Putamen (tissue), 1 donor: ENCODE measurements around the gene ZFHX2.
"Not testable (repeated sequence)": the region's sequence is repeated elsewhere in the genome, so short reads cannot be mapped to it uniquely, and the experiment has no call there.

Source experiments
- DNase-seq: peaks from one replicate; pipeline ENCODE4 v3.0.0-alpha.2; 2016; ENCODE audit warnings: low spot score

Gene ZFHX2

DNA sequence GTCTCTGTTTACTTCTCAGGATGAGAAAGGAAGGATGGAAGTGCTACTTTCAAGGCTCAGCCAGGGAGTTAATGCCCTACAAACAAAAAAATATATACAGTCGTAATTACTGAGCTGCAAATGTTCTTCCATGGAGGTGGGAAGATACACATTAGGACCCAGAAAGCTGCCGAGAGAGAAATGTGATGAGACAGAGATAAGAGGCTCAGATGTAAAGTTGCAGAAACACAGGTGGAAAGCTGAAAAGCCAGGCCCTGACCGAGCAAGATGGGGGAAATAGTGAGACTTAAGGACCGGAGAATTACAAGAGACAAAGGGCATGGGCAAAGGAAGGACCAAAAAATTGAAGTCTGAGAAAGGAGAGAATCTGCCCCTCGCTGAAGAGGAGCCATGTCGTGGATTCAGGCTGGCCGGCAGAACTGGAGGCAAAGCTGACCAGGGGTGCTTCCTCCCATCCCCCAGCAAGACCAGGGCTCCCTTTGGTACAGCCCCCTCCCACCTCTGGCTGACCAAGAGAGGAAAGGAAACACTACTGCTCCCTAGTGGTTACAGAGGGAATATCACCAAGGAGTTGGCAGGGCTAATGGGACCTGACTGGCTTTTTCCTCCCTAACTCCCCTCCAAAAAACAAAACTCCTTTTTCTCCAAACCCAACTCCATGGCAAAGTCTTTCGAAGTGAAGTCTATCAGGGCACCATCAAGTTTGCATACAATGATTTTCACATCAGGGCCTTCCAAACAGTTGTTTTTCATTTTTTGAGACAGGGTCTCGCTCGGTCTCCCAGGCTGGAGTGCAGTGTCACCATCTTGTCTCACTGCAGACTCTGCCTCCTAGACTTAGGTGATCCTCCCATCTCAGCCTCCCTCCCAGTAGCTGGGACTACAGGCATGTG, 12.1 kb downstream of the ZFHX2 start:
- DNase-seq = peak; percentile 61

DNA sequence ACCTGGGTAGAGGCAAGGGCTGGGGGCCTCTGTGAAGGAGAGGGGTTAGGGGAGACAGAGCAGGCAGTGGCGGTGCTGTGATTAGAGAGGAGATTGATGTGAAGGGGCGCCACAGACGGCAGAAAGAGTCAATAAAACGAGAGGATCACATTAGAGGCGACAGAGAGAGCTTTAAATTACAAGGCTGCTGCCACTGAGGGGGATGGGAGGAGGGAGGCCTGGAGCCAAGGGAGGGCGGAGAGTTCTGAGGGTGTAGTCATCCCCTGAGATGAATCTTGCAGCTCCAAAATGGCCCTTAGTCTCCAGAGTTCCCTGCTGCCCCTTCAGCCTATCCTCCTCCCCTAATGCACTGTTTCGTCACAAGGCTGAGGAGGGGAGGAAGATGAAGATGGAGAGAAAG, 12.8 kb downstream of the ZFHX2 start:
- no peak for DNase-seq

DNA sequence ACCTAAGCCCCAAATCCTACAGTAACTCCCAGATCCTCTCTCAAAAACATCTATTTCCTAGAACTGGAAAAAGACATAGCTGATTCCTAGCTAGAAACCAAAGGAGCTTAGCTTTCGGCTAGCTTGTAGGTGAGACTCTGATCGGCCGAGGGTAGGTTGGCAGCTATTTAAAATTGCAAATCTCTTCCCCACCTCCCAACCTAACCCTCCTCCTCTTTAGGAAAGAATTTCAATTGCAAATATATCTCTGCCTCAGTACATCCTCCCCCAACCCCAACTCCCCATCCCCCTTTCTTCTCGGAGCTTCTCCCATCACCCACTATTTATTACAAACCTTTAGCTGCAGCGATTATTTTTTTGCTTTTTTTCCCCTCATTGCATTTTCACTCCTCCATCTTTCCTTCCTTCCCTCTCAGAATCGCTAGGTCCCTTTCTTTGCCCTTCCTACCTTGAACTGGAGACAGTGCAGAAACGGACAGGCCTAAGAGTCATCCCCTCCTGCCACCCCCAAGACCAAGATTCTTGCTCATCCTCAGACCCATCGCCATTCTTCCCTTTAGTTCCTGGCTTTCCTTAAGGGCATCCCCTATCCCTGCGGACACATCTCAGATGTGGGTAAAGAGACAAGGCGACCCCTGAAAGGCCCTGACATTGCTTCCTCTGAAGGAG, 13.4 kb downstream of the ZFHX2 start:
- no peak for DNase-seq

DNA sequence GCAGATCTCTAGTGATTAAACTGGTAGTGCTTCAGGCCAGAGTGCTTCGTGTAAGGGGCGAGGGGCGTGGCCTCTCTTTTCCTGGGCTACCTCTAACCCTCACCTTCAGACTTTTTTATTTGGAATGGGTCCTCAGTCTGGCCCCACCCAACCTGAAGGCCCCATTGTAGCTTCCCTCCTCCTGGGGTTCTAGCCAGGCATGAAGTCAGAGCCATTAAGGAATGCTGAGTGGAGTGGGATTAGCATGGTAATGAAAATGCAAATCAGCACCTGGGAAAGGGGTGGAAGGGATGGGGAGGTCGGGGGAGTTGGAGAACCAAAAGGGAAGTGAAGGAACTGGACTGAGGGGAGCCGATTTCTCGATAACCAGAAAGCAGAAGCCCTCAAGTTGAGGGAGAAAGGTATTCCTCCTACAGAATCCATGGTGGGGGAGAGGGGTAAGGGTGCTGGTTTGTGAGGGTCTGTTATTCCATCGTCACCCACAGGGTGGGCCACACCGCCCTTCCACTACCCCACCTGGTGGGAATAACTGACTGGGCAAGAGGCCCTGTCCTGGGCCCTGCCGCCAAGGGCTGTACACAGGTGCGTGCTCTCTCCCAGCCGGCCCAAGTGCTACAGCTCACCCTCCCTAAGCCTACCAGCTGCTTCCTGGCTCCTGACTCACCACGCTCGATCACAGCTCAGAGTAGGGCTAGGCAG, 14.1 kb downstream of the ZFHX2 start:
- no peak for DNase-seq

- DNase-seq = not testable (repeated sequence)
Observed at GRCh38 chr14:23536906-23537305, 14.7 kb downstream of the ZFHX2 start.

DNA sequence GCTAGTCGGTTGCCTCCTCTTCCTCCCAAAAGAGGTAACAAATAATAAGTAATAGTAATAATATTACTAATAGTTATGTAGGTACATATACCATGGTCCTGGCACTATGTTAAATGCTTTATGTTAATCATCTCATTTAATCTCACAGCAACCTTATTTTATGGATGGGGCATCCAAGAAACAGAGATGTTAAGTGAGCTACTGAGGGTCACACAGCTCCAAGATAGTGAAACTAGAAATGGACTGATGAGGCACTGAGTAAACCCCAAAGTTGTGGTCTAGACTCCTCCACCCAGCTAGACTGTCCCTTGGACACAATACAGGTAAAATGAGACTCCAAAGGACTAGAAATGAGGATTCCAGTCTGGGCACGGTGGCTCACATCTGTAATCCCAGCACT, 15.1 kb downstream of the ZFHX2 start:
- DNase-seq = no peak

DNA sequence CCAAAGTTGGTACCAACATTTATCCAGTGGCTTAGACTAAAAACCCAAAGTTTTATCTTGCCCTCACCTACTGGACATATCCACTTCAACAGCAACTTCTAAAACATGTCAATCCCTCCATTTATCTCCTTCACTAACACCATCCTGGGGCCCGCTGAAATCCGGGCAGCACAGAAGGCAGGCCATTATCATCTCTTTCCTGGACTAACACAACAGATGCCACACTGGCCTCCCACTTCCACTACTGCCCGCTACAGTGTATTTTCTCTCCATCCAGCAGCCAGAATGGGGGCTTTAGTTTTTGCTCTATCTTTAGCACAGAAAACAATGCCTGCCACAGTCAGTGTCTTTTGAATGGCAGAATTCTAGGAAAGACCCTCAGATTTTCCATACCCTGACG, 15.6 kb downstream of the ZFHX2 start:
- DNase-seq = no peak

DNA sequence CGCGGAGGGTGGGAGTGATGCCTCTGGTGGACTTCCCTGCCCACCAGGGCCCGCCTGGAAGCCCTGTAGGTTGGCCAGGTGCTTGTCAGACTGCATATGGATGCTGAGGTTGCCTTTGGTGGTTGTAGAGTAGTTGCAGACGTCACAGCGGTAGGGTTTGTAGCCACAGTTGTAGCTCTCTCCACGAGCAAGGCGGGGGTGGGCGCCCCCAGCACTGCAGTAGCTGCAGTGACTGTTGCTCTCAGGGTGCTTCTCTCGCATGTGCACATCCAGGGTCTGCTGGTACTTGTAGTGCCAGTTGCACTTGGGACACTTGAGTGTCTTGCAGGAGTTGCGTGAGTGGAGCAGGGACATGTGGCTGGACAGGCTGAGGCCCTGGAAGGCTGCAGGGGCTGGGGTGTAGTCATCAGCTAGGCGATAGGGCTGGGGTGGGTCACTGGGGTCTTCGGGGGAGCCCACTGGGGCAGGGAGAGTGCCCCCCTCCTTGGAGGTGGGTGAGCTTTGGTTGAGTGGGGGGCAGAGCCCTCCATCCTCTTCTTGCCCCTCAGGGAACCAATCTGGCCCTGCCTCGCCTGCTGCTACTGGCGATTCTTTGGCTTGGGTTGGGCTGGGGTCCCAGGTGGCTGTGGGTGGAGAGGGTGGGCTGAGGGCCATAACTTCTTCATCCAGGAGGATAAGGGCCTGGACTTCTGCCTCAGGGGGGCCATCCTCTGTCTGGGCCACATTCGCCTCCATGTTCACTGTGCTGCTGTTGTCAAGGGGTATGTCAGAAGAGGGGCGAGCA, 17.7 kb downstream of the ZFHX2 start:
- DNase-seq = no peak

DNA sequence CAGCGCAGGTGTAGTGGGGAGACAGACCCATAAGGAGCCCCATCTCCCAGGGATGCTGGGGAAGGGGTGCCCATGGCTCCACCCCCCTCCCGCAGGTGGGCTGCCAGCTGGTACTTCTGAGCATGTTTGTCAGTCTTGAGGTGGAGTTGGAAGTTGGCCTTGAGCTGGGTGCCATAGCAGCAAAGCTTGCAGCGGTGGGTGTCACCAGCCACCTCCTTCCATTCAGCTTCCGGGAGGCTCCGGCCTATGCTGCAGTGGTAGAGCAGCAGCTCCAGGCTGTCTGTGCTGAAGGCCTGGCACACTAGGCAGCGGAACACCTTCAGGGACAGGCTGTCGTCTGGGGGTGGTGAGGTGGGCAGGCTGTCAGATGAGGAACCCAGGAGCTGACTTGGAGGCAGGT, 18.9 kb downstream of the ZFHX2 start:
- DNase-seq = no peak

- no peak for DNase-seq
Observed at GRCh38 chr14:23531391-23531790, 20.2 kb downstream of the ZFHX2 start.

DNA sequence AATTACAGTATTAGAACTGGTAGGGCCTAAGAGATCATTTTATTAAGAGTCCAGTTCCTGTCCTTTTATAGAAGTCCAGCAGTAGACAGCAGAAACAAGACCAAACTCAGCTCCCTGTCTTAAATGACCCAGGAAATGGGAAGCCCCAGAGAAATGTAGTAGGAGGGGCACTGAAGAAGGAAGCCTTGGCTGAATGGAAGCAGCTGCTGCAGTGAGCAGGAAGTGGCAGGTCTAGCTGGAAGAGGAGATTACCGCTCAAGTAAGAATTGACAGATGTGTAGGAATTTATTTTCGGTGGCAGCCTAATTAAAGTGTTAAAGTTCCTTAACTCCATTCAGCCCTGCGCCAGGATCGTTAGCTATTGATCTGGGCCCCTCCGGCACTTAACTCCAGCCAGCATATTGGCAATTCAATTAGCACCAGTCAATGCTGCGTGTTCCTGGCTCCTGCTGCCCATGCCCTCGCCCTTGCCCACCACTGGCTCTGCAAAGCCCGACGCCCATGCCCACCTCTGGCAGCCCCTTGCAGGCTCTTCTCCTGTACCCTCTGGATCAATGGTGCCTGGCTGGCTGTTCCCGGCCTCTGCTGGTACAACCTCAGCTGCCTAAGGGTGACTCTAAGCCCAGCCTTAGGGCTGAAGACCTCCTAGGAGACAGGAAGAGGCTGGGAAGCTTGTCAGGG, 21.1 kb downstream of the ZFHX2 start:
- DNase-seq = no peak

DNA sequence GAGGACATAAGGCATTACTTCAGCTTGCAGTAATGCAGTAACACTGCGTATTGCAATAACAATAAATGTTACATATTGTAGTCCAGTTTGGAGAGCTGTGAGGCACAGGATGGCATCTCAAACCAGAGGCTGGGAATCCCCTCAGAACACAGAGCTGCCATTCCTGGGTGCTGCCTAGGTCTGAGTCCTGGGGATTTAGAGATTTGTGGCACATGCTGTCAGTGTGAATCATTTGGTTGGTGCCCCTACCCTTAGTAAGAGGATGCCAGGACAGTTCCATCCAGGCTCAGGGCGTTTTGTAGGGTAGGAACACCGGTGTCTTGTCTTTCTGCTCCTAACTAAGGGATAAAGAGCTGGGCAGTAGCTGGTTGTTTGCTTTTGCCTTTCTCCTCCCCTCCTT, 22.5 kb downstream of the ZFHX2 start:
- no peak for DNase-seq

- DNase-seq = no peak
Observed at GRCh38 chr14:23528555-23528954, 23.0 kb downstream of the ZFHX2 start.

- DNase-seq = no peak
Observed at GRCh38 chr14:23525611-23526010, 26.0 kb downstream of the ZFHX2 start.

- no peak for DNase-seq
Observed at GRCh38 chr14:23524954-23525353, 26.6 kb downstream of the ZFHX2 start.

DNA sequence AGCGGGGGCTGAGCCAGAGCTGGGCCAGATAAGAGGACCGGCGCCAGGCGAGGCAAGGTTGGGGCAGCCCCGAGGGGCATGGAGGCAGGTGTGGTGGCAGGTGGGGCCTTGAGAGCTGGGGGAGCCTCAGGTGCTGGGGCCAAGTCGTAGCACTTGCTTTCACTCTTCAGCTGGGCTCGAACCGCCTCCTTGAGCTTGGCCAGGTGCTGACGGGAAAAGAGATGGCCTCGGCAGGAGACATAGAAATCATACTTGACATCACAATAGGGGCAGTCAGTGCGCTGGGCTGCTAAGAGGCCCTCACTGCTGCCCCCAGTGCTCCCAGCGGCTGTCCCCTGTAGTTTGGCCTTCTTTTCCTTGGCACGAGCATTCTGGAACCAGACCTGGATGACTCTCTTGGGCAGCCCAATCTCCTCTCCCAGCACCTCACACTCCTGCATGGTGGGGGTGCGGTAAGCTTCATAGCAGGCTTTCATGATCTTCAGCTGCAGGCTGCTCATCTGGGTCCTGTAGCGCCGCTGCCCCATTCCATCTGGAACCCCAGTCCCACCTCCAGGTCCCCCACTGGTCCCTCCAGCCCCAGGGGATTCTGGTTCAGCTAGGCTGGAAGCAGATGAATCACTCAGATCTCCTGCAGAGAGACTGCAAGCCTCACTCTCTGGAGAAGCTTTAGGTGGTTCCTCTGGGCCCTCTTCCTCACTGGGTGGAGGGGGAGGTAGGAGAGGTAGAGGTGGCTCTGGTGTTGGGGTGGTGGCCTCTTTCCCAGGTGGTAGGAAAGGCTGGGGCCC, 28.1 kb downstream of the ZFHX2 start:
- DNase-seq = no peak

GRCh38 chr14:23522643-23523198, 28.8 kb downstream of the ZFHX2 start:
- DNase-seq = no peak

DNA sequence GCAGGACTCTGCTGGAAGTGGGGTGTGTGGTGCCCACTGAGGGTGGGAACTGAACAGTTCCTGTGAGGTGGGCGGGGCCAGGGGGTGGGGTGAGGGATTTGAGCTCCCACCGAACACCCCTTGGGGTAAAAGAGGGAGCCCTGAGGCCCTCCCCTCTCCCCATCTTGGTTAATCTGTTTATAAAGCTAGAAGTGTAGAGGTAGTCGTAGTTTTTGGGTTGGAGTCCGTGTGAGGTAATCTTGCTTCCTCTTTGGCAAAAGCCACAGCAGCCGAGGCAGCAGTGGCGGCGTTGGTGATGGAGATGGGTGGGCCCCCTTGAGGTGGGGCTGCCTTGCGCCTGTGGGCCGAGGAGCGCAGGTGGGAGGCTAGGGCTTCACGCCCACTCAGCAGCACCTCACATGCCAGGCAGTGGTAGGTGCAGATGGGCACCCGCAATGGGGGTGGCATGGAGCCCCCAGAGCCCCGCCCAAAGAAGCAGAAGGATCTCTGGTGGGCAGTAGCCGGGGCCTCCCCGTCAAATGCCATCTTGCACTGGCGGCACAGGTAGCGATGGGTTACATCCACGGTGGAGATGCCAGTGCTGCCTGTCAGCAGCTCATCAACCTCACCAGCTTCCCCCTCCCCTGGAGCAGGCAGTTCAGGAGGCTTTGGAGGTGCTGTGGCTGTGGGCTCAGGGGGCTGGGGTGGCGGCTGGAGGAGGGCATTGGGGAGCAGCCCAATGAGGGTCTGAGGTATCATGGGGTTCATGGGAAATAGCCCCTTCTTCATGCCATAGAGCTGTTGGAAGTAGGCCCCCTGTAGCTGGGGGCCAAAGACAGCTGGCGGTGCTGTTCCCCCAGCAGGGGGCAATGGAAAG, 29.6 kb downstream of the ZFHX2 start:
- no peak for DNase-seq

- DNase-seq = no peak
Observed at GRCh38 chr14:23520899-23521533, 30.5 kb downstream of the ZFHX2 start.
